K562 treated with DMSO at 1 percent for 4 hours (cell line): ENCODE measurements around the gene ZNF654. TPM values are rescaled to one million over a fixed set of nuclear protein-coding genes. Genes with fewer than 3 reads are reported as not detected.

Experiments used
- total RNA-seq: library from RNA; unstranded; fragments of 300-600 nt; gene quantifications from 2 replicates; pipeline ENCODE4 v1.2.3, GENCODE V29; 2022; ENCODE audit not compliant: insufficient read depth

Gene ZNF654
- total RNA-seq: 3.2 and 3.7 TPM in 2 replicates

DNA sequence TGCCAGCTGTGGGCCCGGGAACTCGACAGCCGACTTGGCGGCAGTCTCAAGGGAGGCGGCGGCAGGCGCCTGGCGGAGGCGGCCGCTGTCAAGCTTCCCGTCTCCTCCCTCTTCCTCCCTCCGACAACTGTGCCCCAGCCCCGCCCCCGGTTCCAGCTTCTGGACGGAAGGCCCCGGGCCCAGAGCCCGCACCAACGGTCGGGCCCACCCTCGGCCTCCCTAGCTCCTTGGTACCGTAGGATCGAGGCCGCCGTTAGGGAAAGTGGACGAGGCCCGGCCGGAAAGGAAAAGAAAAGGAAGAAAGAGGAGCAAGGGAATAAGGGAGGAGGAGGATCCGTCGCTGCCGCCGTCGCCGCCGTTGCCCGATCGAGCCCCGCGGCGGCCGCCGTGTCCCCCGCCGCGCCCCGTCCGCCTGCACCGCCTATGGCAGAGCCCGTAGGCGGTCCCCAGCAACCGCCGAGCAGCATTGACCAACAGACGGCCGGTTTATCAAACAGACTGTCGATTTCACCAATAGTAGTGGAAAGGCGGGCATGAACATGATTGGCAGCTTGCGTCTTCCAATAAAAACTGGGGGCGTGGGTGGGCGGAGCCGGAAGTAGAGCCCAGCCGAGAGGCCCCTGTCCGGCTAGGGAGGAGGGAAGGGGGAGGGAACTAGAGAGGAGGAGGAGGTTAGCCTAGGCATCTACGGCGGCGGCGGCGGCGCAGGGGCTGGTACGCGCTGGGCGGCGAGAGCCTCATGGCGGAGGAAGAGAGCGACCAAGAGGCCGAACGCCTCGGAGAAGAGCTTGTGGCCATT is at the start of gene ZNF654, which contains the start of gene CGGBP1:
ZNF654 (plus strand) TSS at position 675 of the 799 bp plus-strand sequence; CDS start at position 740, 65 bp downstream.
CGGBP1 (minus strand) TSS at position 425 of the 799 bp plus-strand sequence. CDS start 3,029 bp downstream, outside the sequence.

DNA sequence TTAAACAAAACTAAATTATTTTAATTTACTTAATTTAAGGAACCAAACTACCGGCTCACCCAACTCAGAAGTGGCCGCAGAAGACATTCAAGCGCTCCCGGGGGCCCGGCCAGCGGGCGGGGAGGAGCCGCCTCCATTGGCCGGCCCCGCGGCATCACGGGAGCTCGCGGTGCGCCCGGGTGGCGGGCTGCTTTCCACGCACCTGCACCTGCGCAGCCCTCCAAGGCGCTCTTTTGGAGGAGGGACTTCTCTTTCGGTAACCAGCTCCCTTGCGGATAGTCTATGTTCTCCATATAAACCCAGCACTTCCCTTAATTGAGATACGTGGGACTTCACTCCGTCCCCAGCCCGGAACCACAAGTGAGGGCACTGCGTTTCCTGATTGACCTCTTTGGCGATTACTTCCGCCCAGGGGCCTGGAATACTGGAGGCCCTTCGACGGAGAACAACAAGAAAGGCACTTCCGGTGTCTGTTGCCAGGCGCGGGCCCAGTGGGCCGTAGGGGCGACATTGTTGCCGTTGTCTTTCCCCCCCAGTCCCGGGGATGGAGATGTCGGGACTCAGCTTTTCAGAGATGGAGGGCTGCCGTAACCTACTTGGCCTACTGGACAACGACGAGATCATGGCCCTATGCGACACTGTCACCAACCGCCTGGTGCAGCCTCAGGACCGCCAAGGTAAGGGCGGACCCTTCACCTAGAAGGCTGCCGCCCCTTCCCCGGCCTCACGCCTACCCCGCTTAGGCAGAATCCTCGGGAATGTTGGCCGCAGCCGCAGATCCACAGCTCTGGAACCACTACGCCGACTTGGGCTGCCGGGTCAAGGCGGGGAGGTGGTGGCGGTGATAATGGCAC is 90.7 kb downstream of the ZNF654 start, which contains the start of gene C3orf38:
C3orf38 (plus strand) TSS at position 451 of the 854 bp plus-strand sequence; CDS start at position 545, 94 bp downstream.

Other genes with a start within 250 kb of the ZNF654 start
- gene CGGBP1, start 250 bp upstream of the ZNF654 start, total RNA-seq: 27.8 and 45.3 TPM in 2 replicates
- gene C3orf38, start 90.7 kb downstream of the ZNF654 start, total RNA-seq: 6.3 and 7.4 TPM in 2 replicates